Suppressor macrophage treated with lipopolysaccharide for 4 hours (primary cell): ENCODE data around the gene KCNG2.

ENCODE experiments used
- DNase-seq: peaks from one replicate; pipeline ENCODE4 v3.0.0-alpha.2; 2020

The KCNG2 gene

GRCh38 chr18:79785831-79786230 is 11.9 kb upstream of the KCNG2 start:
- no peak for DNase-seq

- no peak for DNase-seq
Observed at GRCh38 chr18:79786304-79786703, 11.4 kb upstream of the KCNG2 start.

- DNase-seq, result no peak
Observed at GRCh38 chr18:79786786-79787526, 10.8 kb upstream of the KCNG2 start.

- DNase-seq, result no peak
Observed at GRCh38 chr18:79787527-79787864, 10.2 kb upstream of the KCNG2 start.

GRCh38 chr18:79787865-79788733 is 9.6 kb upstream of the KCNG2 start:
- DNase-seq, result no peak

DNA sequence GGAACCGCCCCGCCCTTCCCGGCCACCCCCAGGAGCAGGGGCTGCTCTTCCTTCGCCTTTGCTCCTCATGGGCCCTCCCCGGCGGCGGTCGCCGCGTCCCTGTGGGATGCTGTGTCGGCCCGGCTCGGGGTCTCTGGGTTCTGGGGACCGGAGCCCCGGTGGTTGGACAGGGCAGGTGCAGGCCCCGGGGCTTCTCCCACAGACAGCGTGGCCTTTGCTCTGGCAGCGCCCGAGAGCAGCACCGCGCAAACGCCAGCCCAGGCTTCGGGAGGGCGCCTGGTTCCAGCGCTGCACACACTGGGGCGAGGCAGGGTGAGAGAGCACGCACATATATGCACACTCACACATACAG is 9.0 kb upstream of the KCNG2 start:
- no peak for DNase-seq

GRCh38 chr18:79789091-79789891 is 8.4 kb upstream of the KCNG2 start:
- DNase-seq, result no peak

DNA sequence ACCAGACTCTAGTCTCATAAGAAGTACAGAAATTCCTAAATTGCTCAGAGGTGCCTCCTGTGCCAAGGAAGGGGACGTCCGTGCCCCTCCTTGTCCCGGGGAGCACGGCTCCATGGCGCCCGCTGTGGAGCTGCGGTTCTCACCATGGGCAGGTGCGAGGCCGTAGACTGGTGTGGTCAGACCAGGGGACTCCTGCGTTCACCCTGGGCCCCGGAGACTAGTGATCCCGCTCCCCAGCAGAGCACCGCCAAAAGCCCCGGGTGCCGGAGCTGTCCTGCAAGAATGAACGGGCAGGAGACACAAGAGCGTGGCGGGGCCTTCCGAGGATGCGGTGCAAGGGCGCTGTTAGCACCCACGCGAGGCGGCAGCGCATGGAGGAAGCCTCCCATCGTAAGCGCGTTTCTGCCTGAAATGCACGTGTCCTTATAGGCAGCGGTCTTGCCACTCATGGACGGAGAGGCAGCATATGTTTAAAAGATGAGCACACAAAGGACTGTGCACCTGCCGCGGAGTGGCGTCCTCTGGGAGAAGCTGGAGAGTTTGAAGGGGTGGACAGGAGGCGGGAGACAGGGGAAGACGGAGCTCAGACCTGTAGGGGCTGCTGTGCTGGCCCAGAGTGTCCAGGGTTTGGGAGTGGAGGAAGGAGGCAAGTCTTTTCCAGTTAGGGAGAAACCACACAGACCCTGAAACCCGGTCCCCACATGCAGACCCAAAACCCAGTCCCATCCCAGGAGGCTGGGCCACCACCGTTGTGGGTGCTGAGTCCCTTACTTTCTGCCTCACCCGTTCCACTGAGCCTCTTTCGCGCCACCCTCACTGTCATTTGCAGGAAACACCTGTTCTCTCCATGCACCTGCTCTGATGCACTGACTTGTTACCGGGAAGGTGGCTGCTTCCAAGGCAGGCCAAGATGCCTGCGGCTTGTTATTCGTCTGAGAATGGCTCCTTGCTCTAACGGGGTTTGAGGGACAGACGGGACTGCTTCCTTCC is 7.5 kb upstream of the KCNG2 start:
- DNase-seq, result no peak

DNA sequence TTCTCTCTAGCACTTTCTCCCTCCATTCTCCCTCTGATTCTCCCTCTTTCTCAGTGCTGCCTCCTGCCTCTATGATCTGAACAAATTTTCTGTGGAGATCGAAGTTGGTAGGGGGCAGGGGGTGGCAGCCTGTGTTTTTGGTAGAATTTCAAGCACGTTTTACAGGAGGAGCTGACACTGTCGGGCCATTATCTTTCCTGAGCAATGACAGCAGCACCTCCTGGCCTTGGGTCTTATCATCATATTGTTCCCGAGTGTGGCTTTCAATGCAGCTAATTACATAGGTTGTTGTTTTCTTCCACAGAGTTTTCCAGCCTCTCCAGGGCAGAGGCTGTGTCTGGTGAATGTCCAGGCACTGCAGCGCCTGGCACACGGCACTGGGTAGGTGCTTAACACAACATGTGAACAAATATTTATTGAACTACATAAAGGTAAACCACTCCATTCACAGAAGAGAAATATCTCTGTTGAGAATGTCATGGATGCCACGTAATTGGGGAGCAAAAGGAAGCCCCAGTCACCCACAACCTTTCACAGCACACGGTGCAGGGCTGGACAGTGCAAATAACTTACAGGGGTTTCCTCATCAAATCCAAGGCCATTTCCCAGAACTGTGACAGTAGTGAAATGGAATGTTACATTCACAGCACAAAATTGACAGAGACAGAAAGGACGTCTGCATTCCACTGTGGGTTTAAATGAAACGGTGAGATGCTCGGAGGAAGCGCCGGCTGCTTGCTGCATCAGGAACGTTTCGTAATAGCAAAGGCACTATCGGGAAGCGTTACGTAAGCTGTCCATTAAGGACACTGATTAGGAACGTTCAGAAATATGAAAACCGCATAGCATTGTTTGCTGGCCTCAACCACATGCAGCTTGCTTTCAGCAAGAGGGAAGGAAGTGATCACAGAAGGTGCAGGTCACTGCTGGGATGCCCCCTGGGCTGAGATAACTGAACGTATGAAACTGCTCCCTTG is 6.5 kb upstream of the KCNG2 start:
- DNase-seq, result peak; percentile 90

- DNase-seq, result no peak
Observed at GRCh38 chr18:79792096-79792987, 5.4 kb upstream of the KCNG2 start.

DNA sequence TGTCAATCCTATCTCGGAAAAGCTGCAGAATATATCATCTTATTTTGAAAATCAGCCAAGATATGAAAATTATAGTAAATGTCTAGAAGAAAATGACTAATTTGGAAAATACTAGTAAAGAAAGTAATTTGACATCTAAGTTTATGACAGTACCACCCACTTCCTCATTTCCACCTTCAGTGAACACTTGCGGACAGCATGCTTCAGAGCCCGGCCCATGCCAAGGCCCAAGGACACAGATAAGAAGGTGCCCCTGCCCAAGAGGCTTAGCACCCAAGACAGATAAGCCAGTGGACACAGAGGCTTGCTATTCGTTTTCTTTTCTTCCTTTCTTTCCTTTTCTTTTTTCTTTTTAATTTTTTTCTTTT is 4.8 kb upstream of the KCNG2 start:
- peak; percentile 82 for DNase-seq

DNA sequence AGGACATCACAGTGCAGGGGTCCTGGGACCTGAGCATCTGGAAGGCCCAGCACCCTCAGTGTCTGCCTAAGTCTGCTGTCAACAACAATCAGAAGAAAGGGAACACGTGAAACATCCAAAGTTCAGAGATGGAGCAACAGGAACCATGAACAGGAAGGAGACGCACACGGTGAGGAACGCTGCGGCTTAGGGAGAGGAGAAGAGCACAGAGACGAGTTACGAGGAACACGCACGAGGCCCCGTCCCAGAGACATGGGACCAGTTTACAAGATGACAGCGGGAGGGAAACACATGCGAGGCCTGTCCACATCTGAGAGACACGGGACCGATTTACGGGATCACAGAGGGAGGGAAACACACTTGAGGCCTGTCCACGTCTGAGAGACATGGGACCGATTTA is 2.9 kb upstream of the KCNG2 start:
- peak; percentile 29 for DNase-seq

GRCh38 chr18:79795446-79795845 is 2.3 kb upstream of the KCNG2 start:
- no peak for DNase-seq

- DNase-seq, result no peak
Observed at GRCh38 chr18:79796016-79796415, 1.7 kb upstream of the KCNG2 start.

- no peak for DNase-seq
Observed at GRCh38 chr18:79796531-79797405, 970 bp upstream of the KCNG2 start.

- DNase-seq, result no peak
Observed at GRCh38 chr18:79798346-79798998, 734 bp downstream of the KCNG2 start.

DNA sequence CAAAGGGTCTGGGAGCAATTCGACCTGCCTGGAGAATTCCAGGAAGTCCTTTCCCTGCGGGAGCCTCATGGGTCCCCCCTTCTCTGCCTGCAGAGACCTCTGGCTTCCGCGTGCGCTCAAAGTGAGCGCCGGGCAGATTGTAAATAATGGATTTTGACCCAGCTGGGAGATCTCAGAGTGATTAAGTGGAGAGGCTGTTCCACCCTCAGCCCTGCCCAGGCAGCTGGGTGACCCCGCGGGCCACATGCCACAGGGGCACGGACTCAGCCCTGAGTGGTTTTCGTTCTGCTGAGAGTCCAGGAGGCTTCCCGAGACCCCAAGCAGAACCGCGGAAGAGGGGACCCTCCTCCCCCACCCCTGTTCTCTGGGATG is 1.2 kb downstream of the KCNG2 start:
- no peak for DNase-seq

GRCh38 chr18:79799619-79800370 is 2.1 kb downstream of the KCNG2 start:
- peak; percentile 31 for DNase-seq
